ENCODE data around the gene DZIP3. TPM values are rescaled to one million over a fixed set of nuclear protein-coding genes. Genes with fewer than 3 reads are reported as not detected.

DZIP3 gene
- total RNA-seq, 1 experiment from 2014 or later: 22.1 TPM

- H3K27ac Mint-ChIP-seq: no peak overlapping the region
- Histone ChIP-seq H3K79me1 (ENCODE audit: insufficient read depth, low read depth, low read length, poor library complexity, severe bottlenecking) (no peaks in the 10 kb centered on the region), H3K79me2 (ENCODE audit: insufficient read depth, low read length) (no peaks in the 10 kb centered on the region), H2BK15ac (ENCODE audit: low read depth, low read length) (no peak overlapping the region), H3K4ac (ENCODE audit: low read depth, low read length) (no peak overlapping the region), H4K5ac (ENCODE audit: insufficient read length, low read depth, low read length) (no peak overlapping the region), H3K27me3 (ENCODE audit: insufficient read depth, low read length) (no peaks in the 10 kb centered on the region), H2AFZ (ENCODE audit: low read length) (no peak overlapping the region), H3K9me3 (ENCODE audit: control insufficient read depth, low read depth, low read length) (no peaks in the 10 kb centered on the region), H2BK12ac (ENCODE audit: insufficient read length, low read depth, low read length) (no peak overlapping the region), H3K4me1 (ENCODE audit: insufficient read depth, low read length) (no peaks in the 10 kb centered on the region), H3K27ac (ENCODE audit: insufficient read length, low read depth, low read length) (no peak overlapping the region), H3K18ac (ENCODE audit: insufficient read length, low read depth, low read length) (no peak overlapping the region), H3K23ac (ENCODE audit: insufficient read length, low read depth, low read length) (no peak overlapping the region), H4K91ac (ENCODE audit: insufficient read length, low read depth, low read length) (no peak overlapping the region), H3K4me2 (ENCODE audit: insufficient read depth, insufficient read length, low read length) (no peak overlapping the region), H3K9ac (ENCODE audit: extremely low read depth, insufficient read length, low read length) (no peak overlapping the region), H4K8ac (replicated peaks; ENCODE audit: insufficient read length, low read depth, low read length) (no peak overlapping the region), H2AK5ac (ENCODE audit: insufficient read length, low read length) (no peak overlapping the region), H2BK20ac (ENCODE audit: low read depth, low read length, poor library complexity, severe bottlenecking) (no peak overlapping the region), H3T11ph (ENCODE audit: low read length) (no peak overlapping the region), H3K56ac (ENCODE audit: insufficient read length, low read depth, low read length) (no peak overlapping the region), H2BK120ac (ENCODE audit: low read depth, low read length, poor library complexity, severe bottlenecking) (no peak overlapping the region), H2BK5ac (ENCODE audit: insufficient read length, low read length) (no peak overlapping the region), H3K14ac (ENCODE audit: insufficient read depth, low read length) (no peak overlapping the region), H4K20me1 (ENCODE audit: control insufficient read depth, insufficient read depth, insufficient read length) (no peaks in the 10 kb centered on the region), H3K23me2 (ENCODE audit: insufficient read length, low read depth, low read length, poor library complexity, severe bottlenecking) (no peaks in the 10 kb centered on the region)
- H3K36me3 Mint-ChIP-seq (ENCODE audit: insufficient read depth in 1 of 3, low read depth in 3 of 3): peaks cover 9 to 27% (median 16%) of the 10 kb centered on the region in 3 experiments; a peak in 6 of 7 replicates
- no peak for TF ChIP-seq CTCF (conservative IDR thresholded peaks at IDR 0.05)
- H3K4me3 Mint-ChIP-seq: no peak overlapping the region
- H3K4me1 Mint-ChIP-seq: peaks cover 3 to 10% of the 10 kb centered on the region in 2 experiments; a peak in 3 of 4 replicates
- DNase-seq: no peak
- H3K9me3 Mint-ChIP-seq: no peaks in the 10 kb centered on the region
- WGBS (ENCODE audit: extremely low coverage, insufficient read length, low lambda C conversion rate): no CpG with 5 or more reads among the region's 1 CpG
- no peaks in the 10 kb centered on the region for H3K27me3 Mint-ChIP-seq (ENCODE audit: low read depth)
These were observed 30.7 kb downstream of the DZIP3 start for GRCh38 chr3:108620250-108620649.

All from H9 (cell line).